Osteocyte (in vitro differentiated cells): ENCODE data around the gene NEU3. TPM values are rescaled to one million over a fixed set of nuclear protein-coding genes. Genes with fewer than 3 reads are reported as not detected.

Experiments used
- DNase-seq: peaks from one replicate; pipeline ENCODE4 v3.0.0; 2021; ENCODE audit warnings: mixed read lengths; ENCODE audit not compliant: unreplicated experiment; ENCODE audit errors: extremely low spot score
- H3K27ac Mint-ChIP-seq: one replicate; pipeline ENCODE4 v1.8.0; 2021; ENCODE audit warnings: mild to moderate bottlenecking, mixed read lengths; ENCODE audit not compliant: unreplicated experiment
- H3K27me3 Mint-ChIP-seq: one replicate; pipeline ENCODE4 v1.8.0; 2021; ENCODE audit warnings: mixed read lengths; ENCODE audit not compliant: unreplicated experiment
- H3K36me3 Mint-ChIP-seq: one replicate; pipeline ENCODE4 v1.8.0; 2021; ENCODE audit warnings: mixed read lengths; ENCODE audit not compliant: unreplicated experiment
- H3K4me1 Mint-ChIP-seq: one replicate; pipeline ENCODE4 v1.8.0; 2021; ENCODE audit warnings: mixed read lengths; ENCODE audit not compliant: unreplicated experiment
- H3K4me3 Mint-ChIP-seq: one replicate; pipeline ENCODE4 v1.8.0; 2021; ENCODE audit warnings: mild to moderate bottlenecking, moderate library complexity, mixed read lengths; ENCODE audit not compliant: unreplicated experiment
- H3K9me3 Mint-ChIP-seq: one replicate; pipeline ENCODE4 v1.8.0; 2021; ENCODE audit warnings: mixed read lengths; ENCODE audit not compliant: unreplicated experiment
- total RNA-seq: library from RNA; stranded (reverse); gene quantifications from 2 replicates; pipeline ENCODE4 v1.2.1, GENCODE V29; 2021
- TF ChIP-seq, protein P1 (sequence below): fragments of 200-600 bp; sonication (generic); IDR thresholded peaks from 2 replicates; pipeline ENCODE4 v1.5.0; 2021; ENCODE audit warnings: antibody characterized with exemption, mild to moderate bottlenecking, moderate library complexity

Gene NEU3
- total RNA-seq, 1 donor from 2014 or later, result 10.1 TPM

GRCh38 chr11:75025561-75025960 is 36.8 kb downstream of the NEU3 start:
- no peaks in the 10 kb centered on the region for H3K9me3 Mint-ChIP-seq
- no peaks in the 10 kb centered on the region for H3K36me3 Mint-ChIP-seq
- peaks cover 24% of the 10 kb centered on the region for H3K27me3 Mint-ChIP-seq
- H3K27ac Mint-ChIP-seq, result no peak overlapping the region
- H3K4me1 Mint-ChIP-seq, result no peaks in the 10 kb centered on the region
- peak; percentile 46 for DNase-seq
- H3K4me3 Mint-ChIP-seq, result no peak overlapping the region
- TF ChIP-seq, protein P1, sequence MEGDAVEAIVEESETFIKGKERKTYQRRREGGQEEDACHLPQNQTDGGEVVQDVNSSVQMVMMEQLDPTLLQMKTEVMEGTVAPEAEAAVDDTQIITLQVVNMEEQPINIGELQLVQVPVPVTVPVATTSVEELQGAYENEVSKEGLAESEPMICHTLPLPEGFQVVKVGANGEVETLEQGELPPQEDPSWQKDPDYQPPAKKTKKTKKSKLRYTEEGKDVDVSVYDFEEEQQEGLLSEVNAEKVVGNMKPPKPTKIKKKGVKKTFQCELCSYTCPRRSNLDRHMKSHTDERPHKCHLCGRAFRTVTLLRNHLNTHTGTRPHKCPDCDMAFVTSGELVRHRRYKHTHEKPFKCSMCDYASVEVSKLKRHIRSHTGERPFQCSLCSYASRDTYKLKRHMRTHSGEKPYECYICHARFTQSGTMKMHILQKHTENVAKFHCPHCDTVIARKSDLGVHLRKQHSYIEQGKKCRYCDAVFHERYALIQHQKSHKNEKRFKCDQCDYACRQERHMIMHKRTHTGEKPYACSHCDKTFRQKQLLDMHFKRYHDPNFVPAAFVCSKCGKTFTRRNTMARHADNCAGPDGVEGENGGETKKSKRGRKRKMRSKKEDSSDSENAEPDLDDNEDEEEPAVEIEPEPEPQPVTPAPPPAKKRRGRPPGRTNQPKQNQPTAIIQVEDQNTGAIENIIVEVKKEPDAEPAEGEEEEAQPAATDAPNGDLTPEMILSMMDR, result no peak

DNA sequence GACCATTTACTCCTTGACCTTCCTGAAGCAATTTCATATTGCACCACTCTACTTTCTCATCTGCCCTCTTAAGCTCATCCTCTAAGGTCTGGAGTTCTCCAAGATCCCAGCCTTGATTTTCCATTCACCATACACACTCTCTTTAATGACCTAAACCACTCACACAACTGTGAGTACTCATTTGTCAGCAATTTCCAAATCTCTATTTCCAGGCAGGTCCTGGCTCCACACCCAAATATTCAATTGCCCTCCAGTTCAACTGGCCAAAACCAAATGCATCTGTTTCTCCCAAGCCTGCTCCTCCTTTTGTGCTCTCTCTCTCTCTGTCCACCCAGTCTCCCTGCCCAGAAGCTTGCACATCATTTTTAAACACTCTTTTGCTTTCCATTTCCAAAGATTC is 39.6 kb downstream of the NEU3 start:
- Mint-ChIP-seq H3K27me3 (peaks cover 24% of the 10 kb centered on the region), H3K4me3 (no peak overlapping the region), H3K9me3 (no peaks in the 10 kb centered on the region), H3K4me1 (peaks cover 4% of the 10 kb centered on the region), H3K36me3 (no peaks in the 10 kb centered on the region), H3K27ac (no peak overlapping the region)
- peak; percentile 23 for DNase-seq
- TF ChIP-seq, protein P1, result no peak

- H3K4me3 Mint-ChIP-seq, result no peak overlapping the region
- peaks cover 4% of the 10 kb centered on the region for H3K4me1 Mint-ChIP-seq
- TF ChIP-seq, protein P1, result no peak
- no peaks in the 10 kb centered on the region for H3K36me3 Mint-ChIP-seq
- peak; percentile 25 for DNase-seq
- H3K9me3 Mint-ChIP-seq, result no peaks in the 10 kb centered on the region
- peaks cover 24% of the 10 kb centered on the region for H3K27me3 Mint-ChIP-seq
- no peak overlapping the region for H3K27ac Mint-ChIP-seq
These were observed 40.0 kb downstream of the NEU3 start for GRCh38 chr11:75028724-75029123.

- H3K27ac Mint-ChIP-seq, result no peak overlapping the region
- H3K4me3 Mint-ChIP-seq, result no peak overlapping the region
- TF ChIP-seq, protein P1, result no peak
These were observed 41.3 kb downstream of the NEU3 start for GRCh38 chr11:75029836-75030631.

DNA sequence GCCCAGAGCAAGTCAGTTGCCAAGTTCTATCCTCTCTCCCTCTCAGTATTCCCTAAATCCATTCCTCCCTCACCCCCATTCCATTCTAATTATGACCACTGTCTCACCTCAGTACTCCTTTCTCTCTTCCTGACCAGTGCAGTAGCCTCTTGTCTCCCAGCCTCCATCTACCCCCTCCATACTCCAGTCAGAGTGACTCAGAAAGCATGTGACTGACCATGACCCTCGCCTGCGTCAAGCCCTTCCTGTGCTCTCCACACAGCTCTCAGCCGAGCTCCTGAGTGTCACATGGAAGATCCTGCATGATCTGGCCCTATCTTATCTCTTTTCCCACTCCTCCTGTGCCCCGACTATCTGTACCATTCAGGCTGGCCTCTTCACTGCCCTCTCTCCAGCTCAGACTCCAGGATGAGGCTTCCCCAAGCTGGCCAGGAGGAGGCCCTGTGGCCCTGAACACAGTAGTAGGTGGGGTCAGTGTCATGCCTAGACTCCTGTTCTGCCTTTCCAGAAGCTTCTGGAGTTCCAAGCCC is 42.6 kb downstream of the NEU3 start:
- H3K27ac Mint-ChIP-seq, result no peak overlapping the region
- TF ChIP-seq, protein P1, result no peak
- H3K9me3 Mint-ChIP-seq, result no peaks in the 10 kb centered on the region
- H3K4me1 Mint-ChIP-seq, result peaks cover 4% of the 10 kb centered on the region
- H3K4me3 Mint-ChIP-seq, result no peak overlapping the region
- H3K36me3 Mint-ChIP-seq, result no peaks in the 10 kb centered on the region
- H3K27me3 Mint-ChIP-seq, result peaks cover 24% of the 10 kb centered on the region
- peak; percentile 65 for DNase-seq

More at GRCh38 chr11:75029836-75030631, 41.3 kb downstream of the NEU3 start:
- Mint-ChIP-seq H3K27me3 (peaks cover 24% of the 10 kb centered on the region), H3K4me1 (peaks cover 4% of the 10 kb centered on the region), H3K36me3 (no peaks in the 10 kb centered on the region), H3K9me3 (no peaks in the 10 kb centered on the region)
- peak; percentile 56 for DNase-seq
